Common myeloid progenitor, CD34-positive (primary cell): ENCODE data around the gene PKNOX2.

Experiments used
- CTCF ChIA-PET: fragments of 350-600 bp; sonication (Branson Sonifier 250); formaldehyde crosslinking; loops from one replicate; lab custom pipeline; 2021; ENCODE audit warnings: antibody characterized with exemption; lab: Charles Lee
- POLR2A ChIA-PET: fragments of 350-600 bp; sonication (Branson Sonifier 250); formaldehyde crosslinking; loops from one replicate; lab custom pipeline; 2021; ENCODE audit warnings: antibody characterized with exemption; lab: Charles Lee
- DNase-seq, 3 donors: peaks; one replicate each; pipeline versions ENCODE4 v3.0.0 to v3.0.0-alpha.2; 2013
- H3K27ac ChIP-seq, 2 experiments: 1 replicate in 1 of 2; 2 replicates in 1 of 2; pipeline ENCODE4 v1.7.0; 2013; ENCODE audit warnings: inconsistent platforms in 2 of 2, low read length in 2 of 2, mild to moderate bottlenecking in 2 of 2, low read depth in 1 of 2, moderate library complexity in 1 of 2; ENCODE audit not compliant: severe bottlenecking in 2 of 2, insufficient read depth in 1 of 2, poor library complexity in 1 of 2
- H3K27me3 ChIP-seq, 5 experiments: replicated peaks in 2 of 5; 1 replicate in 3 of 5; 2 replicates in 2 of 5; pipeline versions ENCODE4 v1.6.1 to v1.7.0; 2013; ENCODE audit warnings: low read length in 4 of 5, mild to moderate bottlenecking in 2 of 5, moderate library complexity in 2 of 5, inconsistent platforms in 1 of 5; ENCODE audit not compliant: insufficient read depth in 5 of 5, control insufficient read depth in 4 of 5
- H3K36me3 ChIP-seq, 4 experiments: 1 replicate in 2 of 4; 2 replicates in 2 of 4; pipeline versions ENCODE4 v1.6.1 to v1.7.0; 2013; ENCODE audit warnings: low read length in 3 of 4, control low read depth in 1 of 4, mild to moderate bottlenecking in 1 of 4; ENCODE audit not compliant: control insufficient read depth in 4 of 4, insufficient read depth in 4 of 4
- H3K4me1 ChIP-seq, 4 experiments: 1 replicate in 3 of 4; 2 replicates in 1 of 4; pipeline versions ENCODE4 v1.6.1 to v1.7.1; 2013; ENCODE audit warnings: low read length in 3 of 4, mild to moderate bottlenecking in 3 of 4, control low read depth in 1 of 4, inconsistent platforms in 1 of 4, moderate library complexity in 1 of 4; ENCODE audit not compliant: control insufficient read depth in 4 of 4, insufficient read depth in 4 of 4; ENCODE audit errors: control extremely low read depth in 1 of 4
- H3K4me3 ChIP-seq, 7 experiments: 1 replicate in 4 of 7; 2 replicates in 3 of 7; pipeline versions ENCODE4 v1.5.1 to v1.7.0; 2013; ENCODE audit warnings: mild to moderate bottlenecking in 7 of 7, low read length in 6 of 7, moderate library complexity in 6 of 7, inconsistent platforms in 2 of 7, low read depth in 2 of 7, control low read depth in 1 of 7; ENCODE audit not compliant: insufficient read depth in 4 of 7, control insufficient read depth in 1 of 7; ENCODE audit errors: extremely low read depth in 1 of 7
- H3K9me3 ChIP-seq, 5 experiments: 1 replicate in 4 of 5; 2 replicates in 1 of 5; pipeline versions ENCODE4 v1.6.1 to v1.7.1; 2013; ENCODE audit warnings: low read length in 4 of 5, mild to moderate bottlenecking in 2 of 5, inconsistent platforms in 1 of 5, low read depth in 1 of 5, moderate library complexity in 1 of 5; ENCODE audit not compliant: control insufficient read depth in 4 of 5, insufficient read depth in 2 of 5; ENCODE audit errors: control extremely low read depth in 1 of 5
- WGBS: methylation state at CpG from one replicate; pipeline ENCODE4 v1.1.5; 2013; ENCODE audit not compliant: insufficient coverage; 5-methylcytosine and 5-hydroxymethylcytosine counted together

The PKNOX2 gene

GRCh38 chr11:125272092-125272491 lies 107.5 kb downstream of the PKNOX2 start:
- Histone ChIP-seq H3K27me3 (peaks cover 0 to 58% (median 7%) of the 10 kb centered on the region in 5 experiments), H3K36me3 (no peaks in the 10 kb centered on the region), H3K4me3 (no peak overlapping the region), H3K4me1 (no peaks in the 10 kb centered on the region), H3K27ac (no peak overlapping the region), H3K9me3 (no peaks in the 10 kb centered on the region)
- POLR2A ChIA-PET = no interaction called here
- DNase-seq = no peak
- CTCF ChIA-PET = no interaction called here
- WGBS = 85% methylated on average over 2 of the region's 3 CpGs

GRCh38 chr11:125272821-125273220 lies 108.3 kb downstream of the PKNOX2 start:
- no peaks in the 10 kb centered on the region for H3K36me3 ChIP-seq
- CTCF ChIA-PET = no interaction called here
- H3K4me3 ChIP-seq = no peak overlapping the region
- peaks cover 0 to 52% (median 7%) of the 10 kb centered on the region in 5 experiments for H3K27me3 ChIP-seq
- DNase-seq = no peak
- H3K9me3 ChIP-seq = no peaks in the 10 kb centered on the region
- WGBS = 88% methylated on average over 10 of the region's 10 CpGs
- POLR2A ChIA-PET = interaction anchor here (1.0 kb wide), 1 partner anchor 87 kb away, joined by 4 read pairs; no protein-coding TSS in a partner anchor
- no peaks in the 10 kb centered on the region for H3K4me1 ChIP-seq
- H3K27ac ChIP-seq = no peak overlapping the region

GRCh38 chr11:125273519-125274000 lies 109.0 kb downstream of the PKNOX2 start:
- Histone ChIP-seq H3K27me3 (peaks cover 0 to 45% (median 7%) of the 10 kb centered on the region in 5 experiments), H3K4me3 (no peak overlapping the region), H3K36me3 (no peaks in the 10 kb centered on the region), H3K27ac (no peak overlapping the region), H3K4me1 (no peaks in the 10 kb centered on the region), H3K9me3 (no peaks in the 10 kb centered on the region)
- CTCF ChIA-PET = no interaction called here
- no peak for DNase-seq
- 100% methylated on average over 4 of the region's 5 CpGs for WGBS
- POLR2A ChIA-PET = interaction anchor here (1.0 kb wide), 1 partner anchor 87 kb away, joined by 4 read pairs; no protein-coding TSS in a partner anchor

GRCh38 chr11:125274309-125274708 lies 109.8 kb downstream of the PKNOX2 start:
- ChIA-PET POLR2A (no interaction called here), CTCF (no interaction called here)
- no peak overlapping the region for H3K4me3 ChIP-seq
- 93% methylated on average over 11 of the region's 11 CpGs for WGBS
- H3K27ac ChIP-seq = no peak overlapping the region
- H3K36me3 ChIP-seq = no peaks in the 10 kb centered on the region
- no peak for DNase-seq
- H3K4me1 ChIP-seq = no peaks in the 10 kb centered on the region
- H3K27me3 ChIP-seq = peaks cover 0 to 47% (median 7%) of the 10 kb centered on the region in 5 experiments
- H3K9me3 ChIP-seq = no peaks in the 10 kb centered on the region

GRCh38 chr11:125274774-125275173 lies 110.2 kb downstream of the PKNOX2 start:
- H3K9me3 ChIP-seq = no peaks in the 10 kb centered on the region
- no peak overlapping the region for H3K4me3 ChIP-seq
- H3K4me1 ChIP-seq = no peaks in the 10 kb centered on the region
- no peak overlapping the region for H3K27ac ChIP-seq
- no peak for DNase-seq
- no peaks in the 10 kb centered on the region for H3K36me3 ChIP-seq
- ChIA-PET CTCF (no interaction called here), POLR2A (no interaction called here)
- peaks cover 0 to 44% (median 7%) of the 10 kb centered on the region in 5 experiments for H3K27me3 ChIP-seq
- 90% methylated on average over 4 of the region's 4 CpGs for WGBS

GRCh38 chr11:125275905-125276618 lies 111.5 kb downstream of the PKNOX2 start:
- POLR2A ChIA-PET = no interaction called here
- peaks cover 0 to 39% (median 5%) of the 10 kb centered on the region in 5 experiments for H3K27me3 ChIP-seq

GRCh38 chr11:125276619-125276976 lies 112.0 kb downstream of the PKNOX2 start:
- ChIA-PET CTCF (no interaction called here), POLR2A (no interaction called here)
- Histone ChIP-seq H3K9me3 (no peaks in the 10 kb centered on the region), H3K27ac (no peak overlapping the region), H3K4me1 (no peaks in the 10 kb centered on the region), H3K4me3 (no peak overlapping the region), H3K27me3 (peaks cover 0 to 39% (median 5%) of the 10 kb centered on the region in 5 experiments), H3K36me3 (no peaks in the 10 kb centered on the region)
- no peak for DNase-seq

More at GRCh38 chr11:125275905-125276618, 111.5 kb downstream of the PKNOX2 start:
- Histone ChIP-seq H3K9me3 (no peaks in the 10 kb centered on the region), H3K27ac (no peak overlapping the region), H3K4me1 (no peaks in the 10 kb centered on the region), H3K4me3 (no peak overlapping the region), H3K36me3 (no peaks in the 10 kb centered on the region)
- CTCF ChIA-PET = no interaction called here
- no peak for DNase-seq
- WGBS = 94% methylated on average over 5 of the region's 5 CpGs
